Measurements from ENCODE around the gene SLIT3.

DNA sequence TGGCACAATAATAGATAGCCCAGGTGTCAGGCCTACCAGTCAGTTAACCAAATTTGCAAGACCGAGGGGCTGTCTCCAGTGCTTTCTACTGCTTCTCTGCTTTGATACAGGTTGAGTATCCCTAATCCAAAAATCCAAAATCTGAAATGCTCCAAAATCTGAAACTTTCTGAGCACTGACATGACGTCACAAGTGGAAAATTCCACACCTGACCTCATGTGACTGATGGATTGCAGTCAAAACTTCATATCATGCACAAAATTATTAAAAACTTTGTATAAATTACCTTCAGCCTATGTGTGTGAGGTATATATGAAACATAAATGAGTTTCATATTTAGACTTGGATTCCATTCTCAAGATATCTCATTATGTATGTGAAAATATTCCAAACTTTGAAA, 508.3 kb downstream of the SLIT3 start:
- TF ChIP-seq GATA3 (IDR thresholded peaks at IDR 0.05; ENCODE audit: low read depth, low read length) (no peak), GATA2 (IDR thresholded peaks at IDR 0.05; ENCODE audit: low read depth, low read length) (no peak)

Data from SH-SY5Y (cell line).